ENCODE measurements around the gene EEPD1.

- TF ChIP-seq EZH2 (IDR thresholded peaks at IDR 0.05) (no peak), POLR2AphosphoS5 (IDR thresholded peaks at IDR 0.05; ENCODE audit: borderline replicate concordance, low read depth, low read length) (no peak)
These were observed 156.2 kb downstream of the EEPD1 start for GRCh38 chr7:36309301-36309700.

Data from SK-N-MC (cell line).